H9 (cell line): Measurements from ENCODE around the gene SIVA1. TPM values are rescaled to one million over a fixed set of nuclear protein-coding genes. Genes with fewer than 3 reads are reported as not detected.

Source experiments
- DNase-seq: peaks from one replicate; pipeline ENCODE4 v3.0.0-alpha.2; 2017
- H2AFZ ChIP-seq: one replicate; pipeline ENCODE4 v1.6.1; 2013; ENCODE audit warnings: mild to moderate bottlenecking, low read length, control low read depth, moderate library complexity
- H2AK5ac ChIP-seq: 2 replicates; pipeline ENCODE4 v1.6.1; 2013; ENCODE audit warnings: low read length, control low read depth, mixed read lengths; ENCODE audit not compliant: insufficient read length
- H2BK120ac ChIP-seq: one replicate; pipeline ENCODE4 v1.6.1; 2013; ENCODE audit warnings: low read depth, mild to moderate bottlenecking, low read length, control low read depth, inconsistent platforms; ENCODE audit not compliant: poor library complexity, severe bottlenecking
- H2BK12ac ChIP-seq: 2 replicates; pipeline ENCODE4 v1.6.1; 2013; ENCODE audit warnings: low read length, control low read depth, mixed read lengths, low read depth; ENCODE audit not compliant: insufficient read length
- H2BK15ac ChIP-seq: 2 replicates; pipeline ENCODE4 v1.6.1; 2013; ENCODE audit warnings: low read depth, low read length, control low read depth
- H2BK20ac ChIP-seq: one replicate; pipeline ENCODE4 v1.6.1; 2013; ENCODE audit warnings: low read depth, mild to moderate bottlenecking, low read length, control low read depth, inconsistent platforms; ENCODE audit not compliant: poor library complexity, severe bottlenecking
- H2BK5ac ChIP-seq: 2 replicates; pipeline ENCODE4 v1.6.1; 2013; ENCODE audit warnings: low read length, control low read depth, mixed read lengths; ENCODE audit not compliant: insufficient read length
- H3K14ac ChIP-seq: 2 replicates; pipeline ENCODE4 v1.6.1; 2013; ENCODE audit warnings: low read length, control low read depth; ENCODE audit not compliant: insufficient read depth
- H3K18ac ChIP-seq: 2 replicates; pipeline ENCODE4 v1.6.1; 2013; ENCODE audit warnings: low read depth, mild to moderate bottlenecking, mixed read lengths, low read length, control low read depth; ENCODE audit not compliant: insufficient read length
- H3K23ac ChIP-seq: 2 replicates; pipeline ENCODE4 v1.6.1; 2013; ENCODE audit warnings: low read length, control low read depth, mixed read lengths, low read depth; ENCODE audit not compliant: insufficient read length
- H3K23me2 ChIP-seq: 2 replicates; pipeline ENCODE4 v1.6.1; 2013; ENCODE audit warnings: low read depth, mild to moderate bottlenecking, mixed read lengths, low read length, control low read depth; ENCODE audit not compliant: insufficient read length, poor library complexity, severe bottlenecking
- H3K27ac ChIP-seq: 2 replicates; pipeline ENCODE4 v1.5.1; 2013; ENCODE audit warnings: low read length, control low read depth, mixed read lengths, low read depth; ENCODE audit not compliant: insufficient read length
- H3K27me3 ChIP-seq: 2 replicates; pipeline ENCODE4 v1.6.1; 2013; ENCODE audit warnings: low read length, control low read depth, inconsistent platforms; ENCODE audit not compliant: insufficient read depth
- H3K4ac ChIP-seq: 2 replicates; pipeline ENCODE4 v1.6.1; 2013; ENCODE audit warnings: low read depth, mild to moderate bottlenecking, control low read depth, inconsistent platforms, low read length, moderate library complexity
- H3K4me1 ChIP-seq: 2 replicates; pipeline ENCODE4 v1.6.1; 2013; ENCODE audit warnings: low read length, control low read depth, inconsistent platforms; ENCODE audit not compliant: insufficient read depth
- H3K4me2 ChIP-seq: 2 replicates; pipeline ENCODE4 v1.6.1; 2013; ENCODE audit warnings: low read length, control low read depth, mixed read lengths; ENCODE audit not compliant: insufficient read length, insufficient read depth
- H3K56ac ChIP-seq: 2 replicates; pipeline ENCODE4 v1.6.1; 2013; ENCODE audit warnings: low read depth, mild to moderate bottlenecking, mixed read lengths, low read length, control low read depth; ENCODE audit not compliant: insufficient read length
- H3K79me1 ChIP-seq: 2 replicates; pipeline ENCODE4 v1.6.1; 2013; ENCODE audit warnings: low read depth, mild to moderate bottlenecking, moderate library complexity, low read length, control low read depth, inconsistent platforms; ENCODE audit not compliant: insufficient read depth, poor library complexity, severe bottlenecking
- H3K79me2 ChIP-seq: 2 replicates; pipeline ENCODE4 v1.6.1; 2013; ENCODE audit warnings: low read length, control low read depth, inconsistent platforms; ENCODE audit not compliant: insufficient read depth
- H3K9ac ChIP-seq: 2 replicates; pipeline ENCODE4 v1.6.1; 2013; ENCODE audit warnings: low read length, control low read depth, mixed read lengths; ENCODE audit not compliant: insufficient read length; ENCODE audit errors: extremely low read depth
- H3K9me3 ChIP-seq: one replicate; pipeline ENCODE4 v1.6.1; 2013; ENCODE audit warnings: low read depth, low read length, inconsistent platforms; ENCODE audit not compliant: control insufficient read depth
- H3T11ph ChIP-seq: one replicate; pipeline ENCODE4 v1.6.1; 2013; ENCODE audit warnings: mild to moderate bottlenecking, low read length, control low read depth, inconsistent platforms
- H4K20me1 ChIP-seq: one replicate; pipeline ENCODE4 v1.6.1; 2013; ENCODE audit not compliant: control insufficient read depth, insufficient read length, insufficient read depth
- H4K5ac ChIP-seq: 2 replicates; pipeline ENCODE4 v1.6.1; 2013; ENCODE audit warnings: low read depth, mild to moderate bottlenecking, mixed read lengths, low read length, control low read depth; ENCODE audit not compliant: insufficient read length
- H4K8ac ChIP-seq: replicated peaks from 2 replicates; pipeline ENCODE4 v1.6.1; 2013; ENCODE audit warnings: low read length, control low read depth, mixed read lengths, low read depth; ENCODE audit not compliant: insufficient read length
- H4K91ac ChIP-seq: 2 replicates; pipeline ENCODE4 v1.6.1; 2013; ENCODE audit warnings: low read depth, mild to moderate bottlenecking, moderate library complexity, mixed read lengths, low read length, control low read depth; ENCODE audit not compliant: insufficient read length
- H3K27ac Mint-ChIP-seq, 3 experiments: 2 replicates in 2 of 3; 3 replicates in 1 of 3; pipeline ENCODE4 v1.8.0; 2020 to 2021; ENCODE audit warnings: mixed read lengths in 3 of 3, mild to moderate bottlenecking in 1 of 3, moderate library complexity in 1 of 3
- H3K27me3 Mint-ChIP-seq: 2 replicates; pipeline ENCODE4 v1.8.0; 2021; ENCODE audit warnings: low read depth, mild to moderate bottlenecking, moderate library complexity, mixed read lengths
- H3K36me3 Mint-ChIP-seq, 3 experiments: 2 replicates in 2 of 3; 3 replicates in 1 of 3; pipeline ENCODE4 v1.8.0; 2020 to 2021; ENCODE audit warnings: low read depth in 3 of 3, mixed read lengths in 3 of 3; ENCODE audit not compliant: insufficient read depth in 1 of 3
- H3K4me1 Mint-ChIP-seq, 2 experiments: 2 replicates each; pipeline ENCODE4 v1.8.0; 2020; ENCODE audit warnings: mixed read lengths in 2 of 2
- H3K4me3 Mint-ChIP-seq, 2 experiments: 2 replicates in 1 of 2; 3 replicates in 1 of 2; pipeline ENCODE4 v1.8.0; 2020 to 2021; ENCODE audit warnings: mild to moderate bottlenecking in 2 of 2, mixed read lengths in 2 of 2, moderate library complexity in 1 of 2
- H3K9me3 Mint-ChIP-seq, 2 experiments: 2 replicates in 1 of 2; 3 replicates in 1 of 2; pipeline ENCODE4 v1.8.0; 2020; ENCODE audit warnings: mild to moderate bottlenecking in 2 of 2, mixed read lengths in 2 of 2, moderate library complexity in 1 of 2
- WGBS: extraction: QIAGEN DNeasy Blood & Tissue Kit; methylation state at CpG from one replicate; pipeline ENCODE4 v1.1.7; 2013; ENCODE audit warnings: missing lambda C conversion rate, low lambda C conversion rate, mixed read lengths; ENCODE audit not compliant: insufficient read length; ENCODE audit errors: extremely low coverage; 5-methylcytosine and 5-hydroxymethylcytosine counted together
- total RNA-seq: library from RNA; stranded (reverse); gene quantifications from 2 replicates; pipeline ENCODE4 v1.2.1, GENCODE V29; 2021
- TF ChIP-seq, protein P1 (sequence below): fragments of 200-600 bp; sonication (generic); conservative IDR thresholded peaks from 3 replicates; pipeline ENCODE4 v1.8.0; 2021; ENCODE audit warnings: antibody characterized with exemption, mild to moderate bottlenecking

Gene SIVA1
- total RNA-seq, 1 experiment from 2014 or later, result 125 TPM

DNA sequence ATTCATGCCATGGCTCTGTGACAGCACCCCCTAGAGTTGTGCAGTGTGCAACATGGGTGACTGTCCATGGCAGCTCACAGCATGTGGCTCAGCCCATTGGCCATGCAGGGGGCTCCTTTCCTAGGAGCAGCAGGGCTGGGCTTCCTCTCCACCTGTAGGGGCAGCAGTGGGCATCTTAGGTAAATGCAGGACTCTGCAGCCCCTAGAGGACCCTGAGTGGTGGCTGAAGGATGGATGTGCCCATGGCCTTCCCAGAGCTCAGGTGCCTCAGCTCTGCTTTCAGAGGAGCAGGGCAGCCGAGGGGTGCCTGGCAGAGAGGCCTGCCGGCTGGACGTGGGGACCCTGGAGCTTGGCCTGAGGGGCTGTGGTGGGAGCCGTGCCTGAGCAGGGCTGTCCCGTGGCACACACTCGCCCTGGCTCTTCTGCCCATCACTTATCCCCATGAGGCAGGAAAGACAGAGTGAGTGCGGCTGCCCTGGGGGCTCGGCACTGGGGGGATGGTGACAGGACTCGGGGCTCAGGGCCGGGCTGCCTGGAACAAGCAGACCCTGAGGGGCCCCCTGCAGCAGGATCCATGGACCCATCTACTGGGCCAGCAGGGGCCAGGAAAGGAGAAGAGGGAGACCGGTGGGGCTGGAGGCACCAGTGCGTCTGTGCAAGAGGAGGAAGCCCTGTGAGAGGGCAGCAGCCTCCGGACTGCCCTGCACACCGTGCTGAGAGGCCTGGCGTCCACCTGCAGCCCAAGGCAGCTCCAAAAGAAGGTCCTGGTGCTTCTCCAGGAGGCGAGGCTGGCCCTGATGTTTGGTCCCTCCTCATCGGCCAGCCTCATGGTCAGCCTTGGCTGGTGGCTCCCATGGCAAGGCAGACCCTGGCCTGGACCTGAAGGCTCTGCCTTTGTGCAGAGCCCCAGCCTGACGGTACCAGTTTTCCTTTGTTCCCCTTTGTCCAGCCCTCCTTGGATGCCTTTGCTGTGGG lies 21.3 kb upstream of the SIVA1 start:
- Histone ChIP-seq H3K79me1 (no peaks in the 10 kb centered on the region), H2BK120ac (no peak overlapping the region), H3K9ac (no peak overlapping the region), H2BK15ac (no peak overlapping the region), H3K23me2 (no peaks in the 10 kb centered on the region), H3K18ac (no peak overlapping the region), H4K8ac (no peak overlapping the region), H3K23ac (no peak overlapping the region), H3K27ac (no peak overlapping the region), H3K4ac (no peak overlapping the region), H3K4me2 (no peak overlapping the region), H3K14ac (no peak overlapping the region), H4K5ac (no peak overlapping the region), H2BK12ac (no peak overlapping the region), H4K91ac (no peak overlapping the region), H2AFZ (no peak overlapping the region), H2BK20ac (no peak overlapping the region), H3K79me2 (no peaks in the 10 kb centered on the region), H2BK5ac (no peak overlapping the region), H3K9me3 (no peaks in the 10 kb centered on the region), H2AK5ac (no peak overlapping the region), H3T11ph (no peak overlapping the region), H3K56ac (no peak overlapping the region), H4K20me1 (peaks cover 2% of the 10 kb centered on the region), H3K27me3 (no peaks in the 10 kb centered on the region; the same call in 1 of the 2 replicates), H3K4me1 (no peaks in the 10 kb centered on the region)
- Mint-ChIP-seq H3K27me3 (peaks cover 24% of the 10 kb centered on the region), H3K4me3 (no peak overlapping the region), H3K27ac (no peak overlapping the region), H3K9me3 (peaks cover 0 to 3% of the 10 kb centered on the region in 2 experiments; a peak in 1 of 5 replicates), H3K36me3 (peaks cover 0 to 3% (median 0%) of the 10 kb centered on the region in 3 experiments; a peak in 2 of 7 replicates), H3K4me1 (peaks cover 0 to 3% of the 10 kb centered on the region in 2 experiments; a peak in 1 of 4 replicates)
- peak; percentile 76 for DNase-seq
- TF ChIP-seq, protein P1, sequence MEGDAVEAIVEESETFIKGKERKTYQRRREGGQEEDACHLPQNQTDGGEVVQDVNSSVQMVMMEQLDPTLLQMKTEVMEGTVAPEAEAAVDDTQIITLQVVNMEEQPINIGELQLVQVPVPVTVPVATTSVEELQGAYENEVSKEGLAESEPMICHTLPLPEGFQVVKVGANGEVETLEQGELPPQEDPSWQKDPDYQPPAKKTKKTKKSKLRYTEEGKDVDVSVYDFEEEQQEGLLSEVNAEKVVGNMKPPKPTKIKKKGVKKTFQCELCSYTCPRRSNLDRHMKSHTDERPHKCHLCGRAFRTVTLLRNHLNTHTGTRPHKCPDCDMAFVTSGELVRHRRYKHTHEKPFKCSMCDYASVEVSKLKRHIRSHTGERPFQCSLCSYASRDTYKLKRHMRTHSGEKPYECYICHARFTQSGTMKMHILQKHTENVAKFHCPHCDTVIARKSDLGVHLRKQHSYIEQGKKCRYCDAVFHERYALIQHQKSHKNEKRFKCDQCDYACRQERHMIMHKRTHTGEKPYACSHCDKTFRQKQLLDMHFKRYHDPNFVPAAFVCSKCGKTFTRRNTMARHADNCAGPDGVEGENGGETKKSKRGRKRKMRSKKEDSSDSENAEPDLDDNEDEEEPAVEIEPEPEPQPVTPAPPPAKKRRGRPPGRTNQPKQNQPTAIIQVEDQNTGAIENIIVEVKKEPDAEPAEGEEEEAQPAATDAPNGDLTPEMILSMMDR, result peak; percentile 74
- WGBS, result no CpG with 5 or more reads among the region's 18 CpGs
